GM12878 (cell line): ENCODE measurements around the gene ALAS1. TPM values are rescaled to one million over a fixed set of nuclear protein-coding genes. Genes with fewer than 3 reads are reported as not detected.
A peak's percentile ranks its signal among the peaks of the same experiment; 100 is the strongest.

Source experiments
- BRCA1 ChIP-seq: IDR thresholded peaks from 2 replicates; pipeline ENCODE4 v1.6.1; 2011; ENCODE audit warnings: low read depth, low read length, improper control_type of control experiment
- CBFB ChIP-seq: IDR thresholded peaks from 2 replicates; pipeline ENCODE4 v1.6.1; 2016; ENCODE audit warnings: antibody characterized with exemption, low read depth
- CEBPB ChIP-seq, 2 experiments: fragments of 150-350 bp in 1 of 2; IDR thresholded peaks; 2 replicates each; pipeline ENCODE4 v1.6.1; 2012 to 2014; ENCODE audit warnings: low read depth in 2 of 2, low read length in 2 of 2, borderline replicate concordance in 1 of 2, inconsistent platforms in 1 of 2
- KDM1A ChIP-seq: fragments of 200-600 bp; sonication (generic); IDR thresholded peaks from 2 replicates; pipeline ENCODE4 v1.6.1; 2016; ENCODE audit warnings: borderline replicate concordance
- MTA3 ChIP-seq: IDR thresholded peaks from 2 replicates; pipeline ENCODE4 v1.6.1; 2012; ENCODE audit warnings: low read length, inconsistent platforms, borderline replicate concordance
- NR2C1 ChIP-seq: fragments of 450-650 bp; IDR thresholded peaks from 2 replicates; pipeline ENCODE4 v1.6.1; 2017; ENCODE audit warnings: antibody characterized with exemption, mild to moderate bottlenecking, moderate library complexity
- YBX1 ChIP-seq: fragments of 450-650 bp; IDR thresholded peaks from 2 replicates; pipeline ENCODE4 v1.6.1; 2016; ENCODE audit warnings: antibody characterized with exemption
- ZNF622 ChIP-seq: fragments of 450-650 bp; IDR thresholded peaks from 2 replicates; pipeline ENCODE4 v1.6.1; 2017; ENCODE audit warnings: mild to moderate bottlenecking, inconsistent platforms
- ZSCAN29 ChIP-seq: fragments of 450-650 bp; IDR thresholded peaks from 2 replicates; pipeline ENCODE4 v1.6.1; 2017; ENCODE audit warnings: mild to moderate bottlenecking, moderate library complexity
- polyA plus RNA-seq, 11 experiments: library from polyadenylated mRNA; depleted of rRNA in 4 of 11; unstranded in 6 of 11; stranded (reverse) in 5 of 11; fragments of >200 nt; fragmentation: Nextera tagmentation in 4 of 11; fragmentation: Illumina TruSeq in 1 of 11; extraction: Ambion mirVana in 4 of 11; extraction: Trizol in 1 of 11; gene quantifications; 1 replicate in 1 of 11; 2 replicates in 10 of 11; pipeline versions ENCODE4 v1.2.1 to v1.2.3, GENCODE V29; 2011 to 2016; ENCODE audit warnings: inconsistent platforms in 2 of 11, missing spikeins in 2 of 11, low read depth in 1 of 11
- total RNA-seq, 4 experiments: library from RNA; depleted of rRNA in 3 of 4; stranded (reverse); fragments of >200 nt in 3 of 4; fragmentation: Illumina TruSeq in 1 of 4; extraction: Trizol in 1 of 4; gene quantifications; 2 replicates each; pipeline versions ENCODE4 v1.2.1 to v1.2.3, GENCODE V29; 2013 to 2021
- TF ChIP-seq, protein P1 (sequence below): IDR thresholded peaks from 2 replicates; pipeline ENCODE4 v1.6.1; 2012; ENCODE audit warnings: low read depth, low read length, improper control_type of control experiment
- TF ChIP-seq, protein P2 (sequence below): IDR thresholded peaks from 2 replicates; pipeline ENCODE4 v1.6.1; 2012; ENCODE audit warnings: low read depth, low read length, improper control_type of control experiment
- TF ChIP-seq, protein P3 (sequence below): IDR thresholded peaks from 2 replicates; pipeline ENCODE4 v1.6.1; 2011; ENCODE audit warnings: mild to moderate bottlenecking, low read depth, low read length, moderate library complexity; ENCODE audit not compliant: insufficient replicate concordance

ALAS1 gene
- total and polyA plus RNA-seq, 10 of the 15 experiments (the other 5 are each of a cell fraction or from before 2014, with no cell fraction given) = 69.9 to 115 (median 94.1) TPM

DNA sequence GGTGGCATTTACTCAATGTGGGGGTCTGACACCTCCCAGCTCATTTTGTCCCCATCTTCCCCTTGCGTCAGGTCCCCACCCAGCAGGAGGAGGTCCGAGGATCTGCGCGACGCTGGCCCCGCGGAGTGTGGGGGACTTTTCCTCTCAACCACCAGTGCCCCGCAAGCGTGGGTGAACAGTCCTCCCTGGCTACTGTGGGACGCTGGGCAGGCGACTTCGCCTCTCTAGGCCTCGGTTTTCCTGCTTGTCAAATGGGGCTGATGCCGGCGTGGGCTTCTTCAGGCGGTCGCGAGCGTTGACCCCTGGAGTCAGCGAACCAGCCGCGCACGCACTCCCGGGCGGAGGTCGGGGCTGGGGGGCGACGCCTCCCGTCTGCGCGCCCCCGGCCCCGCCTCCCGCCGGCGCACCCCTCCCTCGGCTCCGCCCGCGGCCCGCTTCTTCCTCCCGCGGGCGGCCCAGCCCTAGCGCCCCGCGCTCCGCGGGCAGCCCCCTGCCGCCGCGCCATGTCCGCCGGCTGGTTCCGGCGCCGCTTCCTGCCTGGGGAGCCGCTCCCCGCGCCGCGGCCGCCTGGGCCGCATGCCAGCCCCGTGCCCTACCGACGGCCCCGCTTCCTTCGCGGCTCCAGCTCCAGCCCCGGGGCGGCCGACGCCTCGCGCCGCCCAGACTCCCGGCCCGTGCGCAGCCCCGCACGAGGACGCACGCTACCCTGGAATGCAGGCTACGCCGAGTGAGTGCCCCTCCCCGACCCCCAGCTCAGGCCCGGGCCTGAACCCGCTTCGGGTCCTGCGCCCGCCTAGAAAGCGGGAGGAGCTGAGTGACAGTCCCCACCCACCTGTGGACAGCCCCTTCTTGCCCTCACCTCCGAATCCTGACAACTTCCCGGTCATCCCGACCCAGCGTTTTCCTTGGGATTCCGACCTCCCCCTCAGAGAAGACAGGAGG lies 47.6 kb downstream of the ALAS1 start, which contains the start of gene PPM1M (continued):
- no peak for TF ChIP-seq MTA3
- TF ChIP-seq, protein P1, sequence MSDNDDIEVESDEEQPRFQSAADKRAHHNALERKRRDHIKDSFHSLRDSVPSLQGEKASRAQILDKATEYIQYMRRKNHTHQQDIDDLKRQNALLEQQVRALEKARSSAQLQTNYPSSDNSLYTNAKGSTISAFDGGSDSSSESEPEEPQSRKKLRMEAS = peak; percentile 51; the same call in 1 of the 2 replicates
- TF ChIP-seq, protein P2, sequence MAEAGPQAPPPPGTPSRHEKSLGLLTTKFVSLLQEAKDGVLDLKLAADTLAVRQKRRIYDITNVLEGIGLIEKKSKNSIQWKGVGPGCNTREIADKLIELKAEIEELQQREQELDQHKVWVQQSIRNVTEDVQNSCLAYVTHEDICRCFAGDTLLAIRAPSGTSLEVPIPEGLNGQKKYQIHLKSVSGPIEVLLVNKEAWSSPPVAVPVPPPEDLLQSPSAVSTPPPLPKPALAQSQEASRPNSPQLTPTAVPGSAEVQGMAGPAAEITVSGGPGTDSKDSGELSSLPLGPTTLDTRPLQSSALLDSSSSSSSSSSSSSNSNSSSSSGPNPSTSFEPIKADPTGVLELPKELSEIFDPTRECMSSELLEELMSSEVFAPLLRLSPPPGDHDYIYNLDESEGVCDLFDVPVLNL = no peak
- no peak for TF ChIP-seq CEBPB (IDR thresholded peaks at IDR 0.05; ENCODE audit: borderline replicate concordance in 1 of 2, low read depth in 2 of 2, low read length in 2 of 2)
- TF ChIP-seq ZSCAN29 = no peak
- TF ChIP-seq YBX1 = no peak
- no peak for TF ChIP-seq KDM1A
- TF ChIP-seq, protein P3, sequence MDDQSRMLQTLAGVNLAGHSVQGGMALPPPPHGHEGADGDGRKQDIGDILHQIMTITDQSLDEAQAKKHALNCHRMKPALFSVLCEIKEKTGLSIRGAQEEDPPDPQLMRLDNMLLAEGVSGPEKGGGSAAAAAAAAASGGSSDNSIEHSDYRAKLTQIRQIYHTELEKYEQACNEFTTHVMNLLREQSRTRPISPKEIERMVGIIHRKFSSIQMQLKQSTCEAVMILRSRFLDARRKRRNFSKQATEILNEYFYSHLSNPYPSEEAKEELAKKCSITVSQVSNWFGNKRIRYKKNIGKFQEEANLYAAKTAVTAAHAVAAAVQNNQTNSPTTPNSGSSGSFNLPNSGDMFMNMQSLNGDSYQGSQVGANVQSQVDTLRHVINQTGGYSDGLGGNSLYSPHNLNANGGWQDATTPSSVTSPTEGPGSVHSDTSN = peak; percentile 68
- TF ChIP-seq ZNF622 = no peak
- TF ChIP-seq BRCA1 = no peak
- TF ChIP-seq CBFB = no peak
- 0 out of 2 replicates have a peak, but pooled peaks have one; percentile 43 for TF ChIP-seq NR2C1
